ENCODE measurements around the gene CLK4. TPM values are rescaled to one million over a fixed set of nuclear protein-coding genes. Genes with fewer than 3 reads are reported as not detected.

CLK4 gene
- 8.9 to 11.2 TPM (median 9.6 TPM) in 5 replicates for total RNA-seq (2022; extraction: Qiagen RNA extraction; ENCODE audit: low read depth)

GRCh38 chr5:178626484-178627258 is at the start of gene CLK4:
CLK4 (minus strand) TSS chr5:178627050; CDS start chr5:178623416, 3,634 bp downstream.

GRCh38 chr5:178590141-178590923 is 36.5 kb downstream of the CLK4 start, which contains the start of gene COL23A1:
COL23A1 (minus strand) TSS chr5:178590393.

Other genes with a start within 250 kb of the CLK4 start
- gene COL23A1, start 36.7 kb downstream of the CLK4 start, total RNA-seq (2022; extraction: Qiagen RNA extraction; ENCODE audit: low read depth) = not detected in 5 replicates
- gene ZNF354A, start 103.6 kb upstream of the CLK4 start, total RNA-seq (2022; extraction: Qiagen RNA extraction; ENCODE audit: low read depth) = 6.5 to 9.3 TPM (median 7.3 TPM) in 5 replicates
- gene ZNF354B, start 232.9 kb upstream of the CLK4 start, total RNA-seq (2022; extraction: Qiagen RNA extraction; ENCODE audit: low read depth) = 3.3 to 5.9 TPM (median 4.6 TPM) in 5 replicates